Choroid plexus epithelial cell (primary cell): ENCODE results near the gene GPR158.

Experiments used
- DNase-seq: peaks from one replicate; pipeline ENCODE4 v3.0.0-alpha.2; 2010; ENCODE audit warnings: low read depth
- H3K4me3 ChIP-seq: 2 replicates; pipeline ENCODE4 v1.5.1; 2011; ENCODE audit warnings: low read depth, mild to moderate bottlenecking, control low read depth, low read length, moderate library complexity
- CTCF ChIP-seq: conservative IDR thresholded peaks from 2 replicates; pipeline ENCODE4 v1.5.1; 2011; ENCODE audit warnings: low read depth, mild to moderate bottlenecking, control low read depth, inconsistent platforms, low read length, moderate library complexity

GPR158 gene

GRCh38 chr10:25390733-25391132 lies 215.9 kb downstream of the GPR158 start:
- TF ChIP-seq CTCF, result no peak
- no peak for DNase-seq
- H3K4me3 ChIP-seq, result no peak overlapping the region

- TF ChIP-seq CTCF, result no peak
- DNase-seq, result no peak
- H3K4me3 ChIP-seq, result no peak overlapping the region
These were observed 217.3 kb downstream of the GPR158 start for GRCh38 chr10:25392132-25392531.

GRCh38 chr10:25393621-25394020 lies 218.8 kb downstream of the GPR158 start:
- H3K4me3 ChIP-seq, result no peak overlapping the region
- no peak for DNase-seq
- no peak for TF ChIP-seq CTCF

GRCh38 chr10:25398680-25399079 lies 223.9 kb downstream of the GPR158 start:
- DNase-seq, result no peak
- no peak for TF ChIP-seq CTCF
- no peak overlapping the region for H3K4me3 ChIP-seq

GRCh38 chr10:25405871-25406270 lies 231.1 kb downstream of the GPR158 start:
- no peak for TF ChIP-seq CTCF
- no peak overlapping the region for H3K4me3 ChIP-seq
- DNase-seq, result peak; percentile 58

GRCh38 chr10:25417611-25418010 lies 242.8 kb downstream of the GPR158 start:
- H3K4me3 ChIP-seq, result no peak overlapping the region
- no peak for TF ChIP-seq CTCF
- no peak for DNase-seq

- DNase-seq, result no peak
- no peak overlapping the region for H3K4me3 ChIP-seq
- no peak for TF ChIP-seq CTCF
These were observed 251.0 kb downstream of the GPR158 start for GRCh38 chr10:25425776-25426175.
